NCI-H748 (cell line): ENCODE results near the gene MLYCD.

Experiments
- DNase-seq: peaks from one replicate; lab custom pipeline; 2025; ENCODE audit not compliant: unreplicated experiment; lab: John Stamatoyannopoulos, UW

Gene MLYCD

DNA sequence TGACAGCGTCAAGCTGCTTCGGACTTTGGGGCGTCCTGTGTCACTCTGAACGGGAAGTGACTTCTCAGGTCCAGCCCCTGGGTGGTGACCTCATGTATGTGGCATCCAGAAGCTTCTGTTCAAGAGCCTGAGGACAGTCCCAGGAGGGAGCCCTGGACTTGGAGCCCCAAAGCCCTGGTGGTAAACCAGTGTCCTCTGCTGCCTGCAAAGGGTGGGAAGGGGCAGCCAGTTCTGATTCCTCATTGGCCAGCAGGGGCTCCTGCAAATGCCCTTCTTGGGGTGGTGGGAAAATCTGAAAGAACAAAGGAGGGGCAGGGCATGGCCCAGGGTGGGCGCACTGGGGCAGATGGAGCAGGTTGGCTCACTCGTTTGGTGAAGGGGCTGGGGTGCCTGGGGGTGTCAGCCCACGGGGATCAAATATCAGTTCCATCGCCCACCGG, 55.7 kb downstream of the MLYCD start:
- DNase-seq = no peak

- DNase-seq = no peak
These were observed 56.6 kb downstream of the MLYCD start for GRCh38 chr16:83955218-83956130.

DNA sequence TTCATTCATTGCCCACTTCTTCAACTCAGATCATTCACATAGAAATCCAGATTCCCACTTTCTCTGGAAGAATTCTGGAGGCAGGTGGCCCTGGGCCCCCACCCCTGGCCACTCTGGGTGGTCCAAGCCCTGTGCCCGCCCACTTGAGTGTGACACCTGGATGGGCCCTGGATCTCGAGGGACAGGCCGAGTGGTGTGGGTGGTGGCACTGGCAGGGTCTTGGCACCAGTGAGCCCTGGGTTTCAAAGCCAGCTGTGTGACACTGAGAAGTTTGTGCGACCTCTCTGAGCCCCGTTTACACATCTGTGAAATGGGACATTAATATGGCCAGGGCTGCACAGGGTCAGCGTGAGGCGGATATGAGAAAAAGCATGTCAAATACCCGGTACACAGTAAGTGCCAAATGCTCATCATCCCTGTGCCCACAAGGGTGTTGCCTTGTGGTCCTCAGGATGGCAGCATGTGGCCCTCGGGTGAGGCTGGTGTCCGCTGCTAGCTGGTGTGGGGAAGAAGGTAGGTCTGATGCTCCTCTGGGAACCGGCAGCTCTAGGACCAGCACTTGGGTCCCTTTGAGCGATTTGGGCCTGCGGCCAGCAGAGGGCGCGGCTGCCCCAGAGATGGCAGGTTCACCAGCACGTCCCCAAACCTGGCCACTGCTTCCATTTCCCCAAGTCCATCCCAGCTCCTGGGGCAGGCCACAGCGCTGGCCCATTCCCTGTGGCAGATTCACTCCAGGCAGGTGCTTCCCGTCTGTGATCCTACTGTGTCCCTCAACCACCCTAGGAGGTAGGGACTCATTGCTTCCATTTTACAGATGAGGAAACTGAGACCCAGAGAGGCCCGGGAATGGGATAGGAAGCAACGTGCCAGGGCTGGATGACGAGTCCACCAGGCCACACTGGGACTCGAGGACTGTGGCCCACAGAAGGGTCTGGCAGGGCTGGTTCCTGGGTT, 57.7 kb downstream of the MLYCD start:
- DNase-seq = peak; percentile 68

- no peak for DNase-seq
These were observed 58.5 kb downstream of the MLYCD start for GRCh38 chr16:83957296-83957855.

- DNase-seq = no peak
These were observed 59.4 kb downstream of the MLYCD start for GRCh38 chr16:83958137-83958845.

DNA sequence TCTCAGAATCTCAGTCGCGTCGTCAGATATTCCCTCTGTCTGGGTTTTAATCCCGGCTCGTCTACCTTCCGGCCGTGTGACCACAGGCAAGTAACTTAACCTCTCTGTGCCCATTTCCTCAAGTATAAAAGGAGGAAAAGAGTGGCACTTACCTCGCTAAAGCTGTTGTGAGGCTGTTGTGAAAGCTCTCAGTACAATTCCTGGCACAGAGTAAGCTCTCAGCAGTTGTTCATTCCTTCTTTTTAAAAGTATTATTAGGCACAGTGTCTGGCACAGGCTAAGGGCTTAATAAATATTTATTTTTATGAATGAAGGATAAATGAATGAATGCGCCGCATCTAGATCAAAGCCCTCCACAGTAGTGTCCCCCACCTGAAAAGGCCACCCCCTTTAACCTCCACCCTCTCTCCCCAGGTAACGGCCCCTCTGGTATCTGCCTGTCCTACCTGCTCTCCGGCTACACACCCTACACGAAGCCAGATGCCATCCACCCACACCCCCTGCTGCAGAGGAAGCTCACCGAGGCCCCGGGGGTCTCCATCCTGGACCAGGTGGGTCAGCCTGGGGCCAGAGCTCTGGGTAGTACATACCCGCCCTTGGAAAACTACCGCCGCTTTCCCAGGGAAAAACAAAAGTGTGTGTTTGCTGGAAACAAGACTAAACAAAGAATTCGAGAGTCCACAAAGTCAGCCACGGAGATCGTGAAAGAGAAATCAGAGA, 60.1 kb downstream of the MLYCD start:
- DNase-seq = no peak

- no peak for DNase-seq
These were observed 60.9 kb downstream of the MLYCD start for GRCh38 chr16:83959656-83960434.

DNA sequence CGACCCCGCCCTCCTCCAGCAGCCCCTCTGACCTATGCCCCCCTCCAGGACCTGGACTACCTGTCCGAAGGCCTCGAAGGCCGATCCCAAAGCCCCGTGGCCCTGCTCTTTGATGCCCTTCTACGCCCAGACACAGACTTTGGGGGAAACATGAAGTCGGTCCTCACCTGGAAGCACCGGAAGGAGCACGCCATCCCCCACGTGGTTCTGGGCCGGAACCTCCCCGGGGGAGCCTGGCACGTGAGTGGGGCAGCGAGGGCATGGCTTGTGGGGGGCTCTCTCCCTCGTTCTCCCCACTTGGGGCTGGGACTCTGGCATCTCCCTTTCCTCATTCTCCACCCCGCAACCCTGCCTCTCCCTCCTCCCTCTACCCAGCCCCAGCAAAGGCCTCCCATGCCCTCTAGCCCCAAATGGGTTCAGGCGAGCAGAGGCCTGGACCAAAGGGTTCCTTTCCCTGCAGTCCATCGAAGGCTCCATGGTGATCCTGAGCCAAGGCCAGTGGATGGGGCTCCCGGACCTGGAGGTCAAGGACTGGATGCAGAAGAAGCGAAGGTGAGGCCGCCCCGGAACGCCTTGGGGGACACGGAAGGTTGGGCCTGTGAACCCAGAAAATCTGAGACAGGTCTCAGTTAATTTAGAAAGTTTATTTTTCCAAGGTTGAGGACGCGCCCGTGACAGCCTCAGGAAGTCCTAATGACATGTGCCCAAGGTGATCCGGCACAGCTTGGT, 61.8 kb downstream of the MLYCD start:
- no peak for DNase-seq

DNA sequence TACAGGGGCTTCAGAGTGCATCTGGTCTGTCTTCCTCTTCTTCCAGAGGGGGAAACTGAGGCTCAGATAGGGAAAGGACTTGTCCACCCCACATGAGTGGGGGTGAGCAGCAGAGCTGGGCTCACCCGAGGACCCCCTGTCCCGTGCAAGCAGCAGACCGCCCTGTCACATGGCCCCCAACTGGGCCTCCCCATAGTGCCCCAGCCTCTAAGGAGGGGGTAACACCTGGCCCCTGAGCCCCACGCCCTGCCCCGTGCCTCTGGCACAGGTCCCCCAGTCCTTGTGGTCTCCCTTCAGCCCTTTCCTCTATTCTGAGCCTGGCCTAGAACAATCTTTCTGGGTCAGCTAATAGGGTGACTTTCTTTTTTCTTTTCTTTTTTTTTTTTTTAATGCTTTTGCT, 62.7 kb downstream of the MLYCD start:
- DNase-seq = no peak

GRCh38 chr16:83963277-83964119, 64.6 kb downstream of the MLYCD start:
- DNase-seq = no peak

DNA sequence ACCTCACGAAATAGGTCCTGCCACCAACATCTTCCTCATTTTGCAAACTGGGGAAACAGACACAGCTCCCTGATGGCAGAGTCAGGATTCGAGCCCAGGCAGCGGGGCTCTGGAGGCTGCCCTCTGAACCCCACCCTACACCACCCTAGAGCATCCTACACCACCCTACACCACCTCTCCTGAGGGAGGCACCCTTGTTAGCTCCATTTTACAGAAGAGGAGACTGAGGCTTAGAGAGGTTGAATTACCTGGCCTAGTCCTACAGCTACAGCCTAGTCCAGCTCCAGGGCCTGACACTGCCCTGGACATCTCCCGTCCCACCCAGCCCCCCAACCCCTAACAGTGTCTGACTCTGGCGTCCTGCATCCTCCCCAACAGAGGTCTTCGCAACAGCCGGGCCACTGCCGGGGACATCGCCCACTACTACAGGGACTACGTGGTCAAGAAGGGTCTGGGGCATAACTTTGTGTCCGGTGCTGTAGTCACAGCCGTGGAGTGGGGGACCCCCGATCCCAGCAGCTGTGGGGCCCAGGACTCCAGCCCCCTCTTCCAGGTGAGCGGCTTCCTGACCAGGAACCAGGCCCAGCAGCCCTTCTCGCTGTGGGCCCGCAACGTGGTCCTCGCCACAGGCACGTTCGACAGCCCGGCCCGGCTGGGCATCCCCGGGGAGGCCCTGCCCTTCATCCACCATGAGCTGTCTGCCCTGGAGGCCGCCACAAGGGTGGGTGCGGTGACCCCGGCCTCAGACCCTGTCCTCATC, 65.9 kb downstream of the MLYCD start:
- DNase-seq = no peak

DNA sequence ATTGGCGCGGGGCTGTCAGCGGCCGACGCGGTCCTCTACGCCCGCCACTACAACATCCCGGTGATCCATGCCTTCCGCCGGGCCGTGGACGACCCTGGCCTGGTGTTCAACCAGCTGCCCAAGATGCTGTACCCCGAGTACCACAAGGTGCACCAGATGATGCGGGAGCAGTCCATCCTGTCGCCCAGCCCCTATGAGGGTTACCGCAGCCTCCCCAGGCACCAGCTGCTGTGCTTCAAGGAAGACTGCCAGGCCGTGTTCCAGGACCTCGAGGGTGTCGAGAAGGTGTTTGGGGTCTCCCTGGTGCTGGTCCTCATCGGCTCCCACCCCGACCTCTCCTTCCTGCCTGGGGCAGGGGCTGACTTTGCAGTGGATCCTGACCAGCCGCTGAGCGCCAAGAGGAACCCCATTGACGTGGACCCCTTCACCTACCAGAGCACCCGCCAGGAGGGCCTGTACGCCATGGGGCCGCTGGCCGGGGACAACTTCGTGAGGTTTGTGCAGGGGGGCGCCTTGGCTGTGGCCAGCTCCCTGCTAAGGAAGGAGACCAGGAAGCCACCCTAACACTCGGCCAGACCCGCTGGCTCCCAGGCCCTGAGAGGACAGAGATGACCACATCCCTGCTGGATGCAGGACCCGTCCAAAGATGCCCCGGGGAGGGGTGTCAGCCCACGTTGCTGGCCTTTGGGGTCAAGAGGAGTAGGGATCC, 66.7 kb downstream of the MLYCD start:
- no peak for DNase-seq

GRCh38 chr16:83966153-83966696, 67.3 kb downstream of the MLYCD start:
- no peak for DNase-seq

DNA sequence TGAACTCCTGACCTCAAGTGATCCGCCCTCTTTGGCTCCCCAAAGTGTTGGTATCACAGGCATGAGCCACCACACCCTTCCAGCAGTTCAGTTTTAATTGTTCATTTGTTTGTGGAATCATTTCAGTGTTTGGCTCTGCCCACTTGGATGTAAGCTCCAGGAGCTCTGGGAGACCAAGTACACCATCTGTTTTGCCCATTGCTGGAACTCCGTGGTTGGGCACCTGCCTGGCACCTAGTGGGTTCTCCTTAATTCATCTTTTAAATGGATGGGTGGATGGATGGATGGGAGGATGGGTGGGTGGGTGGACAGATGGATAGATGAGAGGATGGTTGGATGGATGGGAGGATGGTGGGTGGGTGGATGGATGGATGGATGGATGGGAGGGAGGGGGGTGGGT, 68.2 kb downstream of the MLYCD start:
- DNase-seq = no peak

GRCh38 chr16:83967838-83968305, 69.0 kb downstream of the MLYCD start, which contains the start of gene NECAB2:
Gene NECAB2 (plus strand): TSS chr16:83968244. CDS start chr16:83968649, 405 bp downstream.
- DNase-seq = peak; percentile 51

DNA sequence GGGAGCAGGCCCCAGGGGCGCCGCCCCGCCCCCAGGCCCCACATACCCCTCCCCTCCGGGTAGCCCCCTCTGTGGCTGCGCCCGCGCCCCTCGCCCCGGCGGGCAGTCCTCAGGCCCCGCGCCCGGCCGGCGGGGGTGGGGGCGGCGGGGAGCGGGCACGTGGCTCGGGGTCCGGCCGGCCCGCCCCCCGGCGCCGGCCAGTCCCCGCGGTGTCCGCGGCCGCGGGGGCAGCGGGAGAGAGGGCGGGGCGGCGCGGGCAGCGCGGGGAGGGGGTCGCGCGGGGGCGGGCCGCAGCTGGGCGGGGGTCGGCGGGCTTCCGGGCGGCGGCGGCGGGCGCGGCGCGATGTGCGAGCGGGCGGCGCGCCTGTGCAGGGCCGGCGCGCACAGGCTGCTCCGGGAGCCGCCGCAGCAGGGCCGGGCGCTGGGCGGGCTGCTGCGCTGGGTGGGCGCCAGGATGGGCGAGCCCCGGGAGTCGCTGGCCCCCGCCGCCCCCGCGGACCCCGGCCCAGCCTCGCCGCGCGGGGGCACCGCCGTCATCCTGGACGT, 69.5 kb downstream of the MLYCD start:
- DNase-seq = peak; percentile 48
